Prostate gland (tissue), 2 donors: ENCODE data around the gene MGAT5.

Source experiments
- CTCF ChIP-seq, 4 experiments: fragments of 200-600 bp in 2 of 4; fragments of 450-650 bp in 2 of 4; sonication (generic) in 2 of 4; IDR thresholded peaks; 1 replicate in 3 of 4; 2 replicates in 1 of 4; pipeline ENCODE4 v1.5.1; 2016 to 2019; ENCODE audit warnings: antibody characterized with exemption in 4 of 4, mild to moderate bottlenecking in 2 of 4, moderate library complexity in 2 of 4
- POLR2A ChIP-seq: fragments of 450-650 bp; IDR thresholded peaks from one replicate; pipeline ENCODE4 v1.6.1; 2016; ENCODE audit warnings: antibody characterized with exemption, mild to moderate bottlenecking

GRCh38 chr2:134416018-134416417, 162.1 kb downstream of the MGAT5 start:
- TF ChIP-seq CTCF (IDR thresholded peaks at IDR 0.05) (no peak), POLR2A (no peak)
